MCF 10A (cell line): Measurements from ENCODE around the gene PTK6. TPM values are rescaled to one million over a fixed set of nuclear protein-coding genes. Genes with fewer than 3 reads are reported as not detected.

Experiments
- Bru-seq: library from RNA; stranded (reverse); fragments of 400-500 nt; gene quantifications from one replicate; lab custom pipeline; 2021; lab: Mats Ljungman, UMichigan
- BruChase-seq, 2 experiments: library from RNA; stranded (reverse); fragments of 400-500 nt; gene quantifications; one replicate each; lab custom pipeline; 2021; lab: Mats Ljungman, UMichigan
- BruUV-seq: library from RNA; stranded (reverse); fragments of 400-500 nt; replicated peaks from 2 replicates; lab custom pipeline; 2021; lab: Mats Ljungman, UMichigan
- CTCF ChIA-PET: fragments of 300-600 bp; sonication (Branson Sonifier 250); formaldehyde crosslinking; extraction: SDS; loops from one replicate; lab custom pipeline; 2021; ENCODE audit warnings: antibody characterized with exemption, inconsistent platforms; lab: Yijun Ruan, JAX
- POLR2A ChIA-PET: fragments of 300-600, 350-650 bp; sonication (Branson Sonifier 250); formaldehyde crosslinking; extraction: SDS; loops from one replicate; lab custom pipeline; 2020; ENCODE audit warnings: antibody characterized with exemption, inconsistent platforms; lab: Yijun Ruan, JAX
- DNase-seq: peaks from one replicate; pipeline ENCODE4 v3.0.0-alpha.2; 2018; ENCODE audit not compliant: unreplicated experiment
- H3K27ac Mint-ChIP-seq: one replicate; pipeline ENCODE4 v1.8.0; 2022; ENCODE audit warnings: mild to moderate bottlenecking, low read depth, mixed read lengths; ENCODE audit not compliant: unreplicated experiment
- H3K27me3 Mint-ChIP-seq: one replicate; pipeline ENCODE4 v1.8.0; 2022; ENCODE audit warnings: mixed read lengths; ENCODE audit not compliant: insufficient read depth, unreplicated experiment
- H3K36me3 Mint-ChIP-seq: one replicate; pipeline ENCODE4 v1.8.0; 2022; ENCODE audit warnings: mild to moderate bottlenecking, moderate library complexity, mixed read lengths; ENCODE audit not compliant: insufficient read depth, unreplicated experiment
- H3K4me1 Mint-ChIP-seq: one replicate; pipeline ENCODE4 v1.8.0; 2022; ENCODE audit warnings: mixed read lengths; ENCODE audit not compliant: insufficient read depth, unreplicated experiment
- H3K4me3 Mint-ChIP-seq: one replicate; pipeline ENCODE4 v1.8.0; 2022; ENCODE audit warnings: mild to moderate bottlenecking, moderate library complexity, mixed read lengths; ENCODE audit not compliant: unreplicated experiment
- H3K9me3 Mint-ChIP-seq: one replicate; pipeline ENCODE4 v1.8.0; 2022; ENCODE audit warnings: mixed read lengths; ENCODE audit not compliant: unreplicated experiment
- intact Hi-C: fragments of 100-400 bp; cut with micrococcal nuclease; formaldehyde crosslinking; loops from 2 replicates; pipeline ENCODE4 v1.14.1; 2022
- long read RNA-seq: library from polyadenylated mRNA; stranded (forward); transcript quantifications from one replicate; pipeline ENCODE4 v2.0.0, GENCODE V29; 2022
- total RNA-seq: library from RNA; stranded (reverse); gene quantifications from 2 replicates; pipeline ENCODE4 v1.2.3, GENCODE V29; 2022
- TF ChIP-seq, protein P1 (sequence below): fragments of 200-600 bp; IDR thresholded peaks from one replicate; pipeline ENCODE4 v1.8.0; 2022; ENCODE audit warnings: antibody characterized with exemption, mild to moderate bottlenecking; ENCODE audit not compliant: unreplicated experiment

The PTK6 gene
- total RNA-seq (3.8 and 4.4 TPM in 2 replicates), Bru-seq, nascent RNA (percentile 37 among the genes with signal in this experiment), BruChase-seq, experiment 1, labeled RNA remaining after a 6-hour chase (percentile 39 among the genes with signal in this experiment), BruChase-seq, experiment 2, labeled RNA remaining after a 2-hour chase (percentile 40 among the genes with signal in this experiment)
- long read RNA-seq, partial matches to known transcripts = 0 of 5 reads
- long read RNA-seq, other reads (novel, unspliced or antisense) = 1 of 5 reads

DNA sequence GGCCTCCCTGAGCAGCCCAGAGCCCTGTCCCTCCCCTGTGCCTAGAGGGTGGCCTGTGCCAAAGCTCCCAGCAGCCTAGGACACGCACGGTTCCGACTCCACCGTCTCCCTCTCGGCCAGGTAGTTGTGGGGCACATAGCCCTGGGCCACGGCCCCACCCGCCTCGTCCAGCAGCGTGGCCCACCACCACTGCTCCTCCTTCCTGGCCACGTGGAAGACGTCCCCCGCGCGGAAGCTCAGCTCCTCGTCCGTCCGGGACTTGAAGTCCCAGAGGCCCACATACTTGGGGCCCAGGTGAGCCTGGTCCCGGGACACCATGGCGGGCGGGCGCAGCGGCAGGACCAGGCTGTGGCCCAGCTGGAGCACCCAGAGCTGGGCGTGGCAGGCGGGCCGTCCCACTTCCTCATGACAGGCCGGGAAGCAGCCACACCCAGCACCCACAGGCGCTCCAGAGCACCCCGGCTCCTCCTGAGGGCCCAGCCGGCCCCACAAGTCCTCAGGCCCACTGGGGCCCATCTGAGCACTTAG, at the start of gene PTK6:
Gene PTK6, minus strand, starts transcription at position 380 of the 528 bp plus-strand sequence. Its CDS starts 62 bp downstream, at position 318.
- POLR2A ChIA-PET = interaction anchor here (0.6 to 11.8 kb wide), 22 partner anchors 10 to 444 kb away, joined by 3 to 124 read pairs (median 7); partner anchors contain the start of genes ARFRP1, HELZ2, PPDPF and PRPF6
- Mint-ChIP-seq H3K36me3 (no peaks in the 10 kb centered on the region), H3K27me3 (no peaks in the 10 kb centered on the region), H3K27ac (peak within 1 kb of the TSS; percentile 92), H3K4me1 (peaks cover 17% of the 10 kb centered on the region), H3K4me3 (peak within 1 kb of the TSS; percentile 73), H3K9me3 (no peaks in the 10 kb centered on the region)
- DNase-seq = peak; percentile 75
- TF ChIP-seq, protein P1, sequence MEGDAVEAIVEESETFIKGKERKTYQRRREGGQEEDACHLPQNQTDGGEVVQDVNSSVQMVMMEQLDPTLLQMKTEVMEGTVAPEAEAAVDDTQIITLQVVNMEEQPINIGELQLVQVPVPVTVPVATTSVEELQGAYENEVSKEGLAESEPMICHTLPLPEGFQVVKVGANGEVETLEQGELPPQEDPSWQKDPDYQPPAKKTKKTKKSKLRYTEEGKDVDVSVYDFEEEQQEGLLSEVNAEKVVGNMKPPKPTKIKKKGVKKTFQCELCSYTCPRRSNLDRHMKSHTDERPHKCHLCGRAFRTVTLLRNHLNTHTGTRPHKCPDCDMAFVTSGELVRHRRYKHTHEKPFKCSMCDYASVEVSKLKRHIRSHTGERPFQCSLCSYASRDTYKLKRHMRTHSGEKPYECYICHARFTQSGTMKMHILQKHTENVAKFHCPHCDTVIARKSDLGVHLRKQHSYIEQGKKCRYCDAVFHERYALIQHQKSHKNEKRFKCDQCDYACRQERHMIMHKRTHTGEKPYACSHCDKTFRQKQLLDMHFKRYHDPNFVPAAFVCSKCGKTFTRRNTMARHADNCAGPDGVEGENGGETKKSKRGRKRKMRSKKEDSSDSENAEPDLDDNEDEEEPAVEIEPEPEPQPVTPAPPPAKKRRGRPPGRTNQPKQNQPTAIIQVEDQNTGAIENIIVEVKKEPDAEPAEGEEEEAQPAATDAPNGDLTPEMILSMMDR = no peak
- intact Hi-C loops = loop anchor here (2.0 to 10.0 kb wide), 4 partner anchors 108 to 420 kb away; partner anchors contain the start of genes TNFRSF6B, TPD52L2 and UCKL1
- CTCF ChIA-PET = interaction anchor here (0.5 to 3.0 kb wide), 33 partner anchors 10 to 611 kb away, joined by 3 to 24 read pairs (median 4); partner anchors contain the start of genes DIDO1, HELZ2, PPDPF and UCKL1
- BruUV-seq = no TSS peak

DNA sequence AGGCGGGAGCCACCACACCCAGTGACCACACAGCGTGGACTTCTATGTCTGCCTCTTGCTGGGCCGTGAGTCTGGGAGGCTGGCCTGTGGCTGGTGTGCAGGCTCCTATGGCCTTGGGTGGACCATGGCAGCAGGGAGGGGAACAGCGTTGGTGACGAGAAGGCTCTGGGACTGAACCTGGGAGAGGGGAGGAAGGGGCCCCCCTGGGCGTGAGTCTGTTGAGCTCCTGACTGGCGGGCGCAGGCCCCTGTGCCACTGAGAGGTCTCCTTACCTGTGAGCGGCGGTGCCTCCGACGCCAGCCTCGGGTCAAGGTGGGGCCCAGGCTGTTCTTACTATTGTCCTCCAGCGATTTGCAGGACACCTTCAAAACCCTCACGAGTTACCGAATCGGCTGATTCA, 49.6 kb upstream of the PTK6 start:
- Mint-ChIP-seq H3K27me3 (no peaks in the 10 kb centered on the region), H3K36me3 (peaks cover 15% of the 10 kb centered on the region), H3K9me3 (no peaks in the 10 kb centered on the region), H3K4me3 (no peak overlapping the region), H3K4me1 (no peaks in the 10 kb centered on the region), H3K27ac (no peak overlapping the region)
- TF ChIP-seq, protein P1 = no peak
- intact Hi-C loops = no loop called here
- DNase-seq = no peak
- ChIA-PET POLR2A (interaction anchor here (0.6 kb wide), 1 partner anchor 10 kb away, joined by 4 read pairs; no protein-coding TSS in a partner anchor), CTCF (no interaction called here)
- no TSS peak for BruUV-seq

DNA sequence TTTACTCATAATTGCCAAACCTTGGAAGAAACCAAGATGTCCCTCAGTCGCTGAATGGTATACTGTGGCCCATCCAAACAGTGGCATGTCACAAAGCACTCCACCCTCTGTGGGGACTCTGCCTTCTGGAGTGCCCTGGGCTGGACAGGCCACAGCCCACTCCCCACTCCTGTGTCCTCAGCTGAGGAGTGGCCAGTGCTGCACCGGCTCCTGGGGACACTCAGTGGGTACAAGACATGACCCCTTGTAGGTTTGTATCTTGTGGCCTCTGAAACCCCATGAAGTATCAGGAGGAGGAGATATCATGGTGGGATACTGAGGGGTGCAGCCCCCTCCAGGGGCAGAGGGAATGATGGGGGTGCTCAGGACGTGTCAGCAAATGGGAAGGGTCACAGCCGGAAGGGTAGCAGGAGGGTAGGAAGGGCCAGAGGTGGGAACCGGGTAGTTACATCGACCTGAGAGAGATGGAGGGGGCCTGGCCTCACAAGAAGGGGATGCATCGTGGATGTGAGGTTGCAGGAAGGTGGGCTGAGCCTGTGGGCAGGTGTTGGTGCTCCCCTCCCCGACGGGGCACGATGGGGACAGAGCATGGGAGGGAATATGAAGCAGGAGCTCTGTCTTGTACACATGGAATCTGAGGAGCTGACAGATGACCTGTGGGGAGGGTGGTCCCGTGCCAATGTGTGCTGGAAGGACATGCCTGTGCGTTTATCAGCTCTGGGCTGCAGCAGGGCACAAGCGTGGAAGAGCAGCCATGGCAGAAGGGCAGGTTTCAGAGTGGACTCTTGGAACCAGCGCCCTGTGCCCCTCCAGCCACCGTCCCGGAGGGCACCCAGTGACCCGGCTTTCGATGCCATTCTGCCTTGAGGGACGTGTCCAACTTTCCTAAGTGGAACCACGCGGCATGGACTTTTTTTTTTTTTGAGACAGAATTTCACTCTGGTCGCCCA, 48.7 kb upstream of the PTK6 start:
- Mint-ChIP-seq H3K36me3 (peaks cover 11% of the 10 kb centered on the region), H3K9me3 (no peaks in the 10 kb centered on the region), H3K27ac (no peak overlapping the region), H3K4me1 (no peaks in the 10 kb centered on the region), H3K4me3 (no peak overlapping the region), H3K27me3 (no peaks in the 10 kb centered on the region)
- POLR2A ChIA-PET = interaction anchor here (0.6 kb wide), 1 partner anchor 10 kb away, joined by 4 read pairs; no protein-coding TSS in a partner anchor
- no TSS peak for BruUV-seq
- TF ChIP-seq, protein P1 = no peak
- CTCF ChIA-PET = interaction anchor here (0.7 kb wide), 1 partner anchor 18 kb away, joined by 3 read pairs; no protein-coding TSS in a partner anchor
- intact Hi-C loops = no loop called here
- DNase-seq = no peak
